Esophagus squamous epithelium (tissue), 4 donors: Measurements from ENCODE around the gene ZNF878.
"Not testable (repeated sequence)": the region's sequence is repeated elsewhere in the genome, so short reads cannot be mapped to it uniquely, and the experiment has no call there.

ENCODE experiments used
- CTCF ChIP-seq, 6 experiments: fragments of 450-650 bp in 4 of 6; fragments of 200-600 bp in 2 of 6; sonication (generic) in 2 of 6; IDR thresholded peaks; one replicate each; pipeline ENCODE4 v1.5.1; 2016 to 2019; ENCODE audit warnings: antibody characterized with exemption in 6 of 6, mild to moderate bottlenecking in 4 of 6, moderate library complexity in 4 of 6
- POLR2A ChIP-seq, 4 donors: fragments of 450-650 bp; IDR thresholded peaks; one replicate each; pipeline ENCODE4 v1.6.1; 2017; ENCODE audit warnings: antibody characterized with exemption in 4 of 4, mild to moderate bottlenecking in 4 of 4, moderate library complexity in 3 of 4

GRCh38 chr19:12083336-12083735 lies 30.6 kb upstream of the ZNF878 start:
- not testable (repeated sequence) for TF ChIP-seq CTCF, POLR2A (IDR thresholded peaks at IDR 0.05)
